SK-N-SH treated with all-trans-retinoic acid at 6 μM for 48 hours (cell line): ENCODE results near the gene SQSTM1.

Source experiments
- ATAC-seq: fragments of 200-7000 bp; cut with Tn5 transposase; 3 replicates; pipeline ENCODE4 v1.9.1; 2020; ENCODE audit warnings: mild to moderate bottlenecking, moderate library complexity
- ARNTL ChIP-seq: fragments of 450-650 bp; formaldehyde crosslinking; IDR thresholded peaks from 2 replicates; pipeline ENCODE4 v1.5.0; 2020; ENCODE audit warnings: low read depth, mild to moderate bottlenecking, moderate library complexity, borderline replicate concordance
- BACH2 ChIP-seq: fragments of 250-450 bp; sonication (Bioruptor Pico); IDR thresholded peaks from 2 replicates; pipeline ENCODE4 v1.9.0; 2021; ENCODE audit warnings: mild to moderate bottlenecking, borderline replicate concordance
- CSDC2 ChIP-seq: fragments of 250-450 bp; sonication (Bioruptor Pico); IDR thresholded peaks from 2 replicates; pipeline ENCODE4 v1.5.0; 2020; ENCODE audit warnings: mild to moderate bottlenecking, moderate library complexity
- ESRRG ChIP-seq: fragments of 250-450 bp; sonication (Bioruptor Pico); IDR thresholded peaks from 2 replicates; pipeline ENCODE4 v1.6.1; 2021; ENCODE audit warnings: mild to moderate bottlenecking
- GLIS3 ChIP-seq: fragments of 250-450 bp; sonication (Bioruptor Pico); IDR thresholded peaks from 2 replicates; pipeline ENCODE4 v1.5.0; 2020; ENCODE audit warnings: mild to moderate bottlenecking, moderate library complexity
- ISL1 ChIP-seq: fragments of 250-450 bp; sonication (Bioruptor Pico); IDR thresholded peaks from 2 replicates; pipeline ENCODE4 v2.1.2; 2022; ENCODE audit warnings: mild to moderate bottlenecking, moderate library complexity
- OSR1 ChIP-seq: fragments of 250-450 bp; sonication (Bioruptor Pico); IDR thresholded peaks from 2 replicates; pipeline ENCODE4 v1.8.0; 2022; ENCODE audit warnings: moderate library complexity, mild to moderate bottlenecking, inconsistent platforms
- PATZ1 ChIP-seq: fragments of 250-450 bp; sonication (Bioruptor Pico); IDR thresholded peaks from 2 replicates; pipeline ENCODE4 v1.8.0; 2020; ENCODE audit warnings: mild to moderate bottlenecking, moderate library complexity, borderline replicate concordance
- POU6F1 ChIP-seq: fragments of 250-450 bp; sonication (Bioruptor Pico); IDR thresholded peaks from 2 replicates; pipeline ENCODE4 v1.8.0; 2021; ENCODE audit warnings: low read depth, mild to moderate bottlenecking, moderate library complexity, borderline replicate concordance
- PPARA ChIP-seq: fragments of 250-450 bp; sonication (Bioruptor Pico); IDR thresholded peaks from 2 replicates; pipeline ENCODE4 v1.5.0; 2020; ENCODE audit warnings: mild to moderate bottlenecking, borderline replicate concordance
- RARB ChIP-seq: fragments of 250-450 bp; sonication (Bioruptor Pico); IDR thresholded peaks from 2 replicates; pipeline ENCODE4 v1.8.0; 2021; ENCODE audit warnings: mild to moderate bottlenecking, moderate library complexity
- SNAI2 ChIP-seq: fragments of 250-450 bp; sonication (Bioruptor Pico); IDR thresholded peaks from 2 replicates; pipeline ENCODE4 v1.5.0; 2020; ENCODE audit warnings: mild to moderate bottlenecking, moderate library complexity
- TOX ChIP-seq: fragments of 250-450 bp; sonication (Bioruptor Pico); IDR thresholded peaks from 2 replicates; pipeline ENCODE4 v1.8.0; 2021; ENCODE audit warnings: mild to moderate bottlenecking, moderate library complexity, borderline replicate concordance
- TSHZ2 ChIP-seq: fragments of 250-450 bp; sonication (Bioruptor Pico); IDR thresholded peaks from 2 replicates; pipeline ENCODE4 v1.5.0; 2020; ENCODE audit warnings: mild to moderate bottlenecking, moderate library complexity
- ZC3H10 ChIP-seq: fragments of 250-450 bp; sonication (Bioruptor Pico); IDR thresholded peaks from 2 replicates; pipeline ENCODE4 v1.5.1; 2021; ENCODE audit warnings: mild to moderate bottlenecking, moderate library complexity
- ZFP3 ChIP-seq: fragments of 250-450 bp; sonication (Bioruptor Pico); IDR thresholded peaks from 2 replicates; pipeline ENCODE4 v1.5.0; 2020; ENCODE audit warnings: mild to moderate bottlenecking, moderate library complexity
- ZFP30 ChIP-seq: fragments of 450-650 bp; formaldehyde crosslinking; IDR thresholded peaks from 2 replicates; pipeline ENCODE4 v1.5.0; 2022; ENCODE audit warnings: mild to moderate bottlenecking, moderate library complexity
- ZNF565 ChIP-seq: fragments of 450-650 bp; formaldehyde crosslinking; conservative IDR thresholded peaks from 2 replicates; pipeline ENCODE4 v1.5.0; 2020; ENCODE audit warnings: low read depth, mild to moderate bottlenecking, moderate library complexity
- ZNF8 ChIP-seq: fragments of 450-650 bp; formaldehyde crosslinking; IDR thresholded peaks from 2 replicates; pipeline ENCODE4 v1.5.0; 2020; ENCODE audit warnings: mild to moderate bottlenecking, moderate library complexity
- TF ChIP-seq, protein P1 (sequence below): fragments of 250-450 bp; sonication (Bioruptor Pico); IDR thresholded peaks from 2 replicates; pipeline ENCODE4 v1.5.1; 2020; ENCODE audit warnings: low read depth, mild to moderate bottlenecking, moderate library complexity

The SQSTM1 gene

DNA sequence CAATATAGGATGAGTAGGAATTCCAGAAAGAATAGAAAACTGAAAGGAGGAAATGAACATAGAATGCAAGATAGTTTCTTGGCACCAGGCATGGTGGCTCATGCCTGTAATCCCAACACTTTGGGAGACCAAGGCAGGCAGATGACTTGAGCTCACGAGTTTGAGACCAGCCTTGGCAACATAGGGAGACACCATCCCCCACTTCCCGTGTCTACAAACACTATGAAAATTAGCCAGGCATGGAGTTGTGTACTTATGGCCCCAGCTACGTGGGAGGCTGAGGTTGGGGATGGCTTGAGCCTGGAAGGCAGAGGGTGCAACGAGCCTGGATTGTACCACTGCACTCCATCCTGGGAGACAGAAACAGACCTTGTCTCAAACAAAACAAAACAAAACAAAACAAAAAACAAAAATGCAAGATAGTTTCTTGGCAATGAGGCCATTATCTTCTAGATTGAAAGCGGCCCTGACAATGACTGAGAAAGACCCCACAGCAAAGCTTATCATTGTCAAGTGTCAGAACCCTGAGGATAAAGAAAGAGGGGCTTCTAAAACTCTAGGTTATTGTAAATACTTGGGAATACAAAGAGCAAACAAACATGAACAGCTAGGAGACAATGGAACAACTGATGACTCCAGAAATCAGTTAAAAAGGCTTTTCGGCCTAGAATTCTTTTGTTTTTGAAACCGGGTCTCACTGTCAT lies 9.2 kb downstream of the SQSTM1 start:
- ATAC-seq = no peak
- TF ChIP-seq TOX (CRISPR knock-in tag) (no peak), SNAI2 (CRISPR knock-in tag) (no peak), ZC3H10 (CRISPR knock-in tag) (no peak), CSDC2 (CRISPR knock-in tag) (no peak), ZFP3 (no peak), GLIS3 (CRISPR knock-in tag) (no peak), ZFP30 (CRISPR knock-in tag) (no peak), OSR1 (CRISPR knock-in tag) (no peak), ISL1 (CRISPR knock-in tag) (no peak), PATZ1 (CRISPR knock-in tag) (no peak), RARB (no peak)
- TF ChIP-seq, protein P1, sequence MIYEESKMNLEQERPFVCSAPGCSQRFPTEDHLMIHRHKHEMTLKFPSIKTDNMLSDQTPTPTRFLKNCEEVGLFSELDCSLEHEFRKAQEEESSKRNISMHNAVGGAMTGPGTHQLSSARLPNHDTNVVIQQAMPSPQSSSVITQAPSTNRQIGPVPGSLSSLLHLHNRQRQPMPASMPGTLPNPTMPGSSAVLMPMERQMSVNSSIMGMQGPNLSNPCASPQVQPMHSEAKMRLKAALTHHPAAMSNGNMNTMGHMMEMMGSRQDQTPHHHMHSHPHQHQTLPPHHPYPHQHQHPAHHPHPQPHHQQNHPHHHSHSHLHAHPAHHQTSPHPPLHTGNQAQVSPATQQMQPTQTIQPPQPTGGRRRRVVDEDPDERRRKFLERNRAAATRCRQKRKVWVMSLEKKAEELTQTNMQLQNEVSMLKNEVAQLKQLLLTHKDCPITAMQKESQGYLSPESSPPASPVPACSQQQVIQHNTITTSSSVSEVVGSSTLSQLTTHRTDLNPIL (CRISPR knock-in tag) = no peak

DNA sequence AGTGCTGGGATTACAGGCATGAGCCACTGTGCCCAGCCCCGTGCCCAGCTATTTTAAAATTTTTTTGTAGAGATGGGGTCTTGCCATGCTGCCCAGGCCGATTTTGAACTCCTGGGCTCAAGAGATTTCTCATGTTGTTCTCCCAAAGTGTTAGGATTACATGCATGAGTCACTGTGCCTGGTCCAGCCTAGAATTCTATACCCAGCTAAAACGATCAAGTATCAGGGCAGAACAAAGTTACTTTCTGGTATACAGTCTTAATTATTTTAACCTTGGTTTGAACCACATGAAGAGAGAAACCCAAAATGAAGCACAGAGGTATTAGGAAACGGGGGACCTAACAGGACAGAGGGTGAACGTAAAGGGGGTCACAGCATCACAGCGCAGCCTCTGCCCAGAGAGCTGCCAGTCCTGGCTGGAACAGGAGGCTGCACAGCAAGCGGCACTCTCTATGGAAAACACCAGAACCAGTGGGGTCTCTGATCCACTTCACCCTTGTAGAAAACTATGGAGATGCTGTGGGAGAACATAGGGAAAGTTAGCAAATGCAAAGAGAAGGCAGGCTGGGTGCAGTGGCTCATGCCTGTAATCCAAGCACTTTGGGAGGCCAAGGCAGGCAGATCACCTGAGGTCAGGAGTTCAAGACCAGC lies 10.2 kb downstream of the SQSTM1 start:
- no peak for TF ChIP-seq ESRRG (CRISPR knock-in tag)
- no peak for TF ChIP-seq RARB
- TF ChIP-seq CSDC2 (CRISPR knock-in tag) = no peak
- TF ChIP-seq ZFP30 (CRISPR knock-in tag) = no peak
- TF ChIP-seq BACH2 (CRISPR knock-in tag) = no peak
- no peak for TF ChIP-seq ZNF8 (CRISPR knock-in tag)
- no peak for TF ChIP-seq ARNTL (CRISPR knock-in tag)
- TF ChIP-seq POU6F1 (CRISPR knock-in tag) = no peak
- TF ChIP-seq, protein P1 (CRISPR knock-in tag) = no peak
- TF ChIP-seq PPARA (CRISPR knock-in tag) = no peak
- no peak for TF ChIP-seq ZFP3
- TF ChIP-seq TSHZ2 (CRISPR knock-in tag) = no peak
- TF ChIP-seq OSR1 (CRISPR knock-in tag) = no peak
- no peak for TF ChIP-seq TOX (CRISPR knock-in tag)
- no peak for TF ChIP-seq ZNF565 (CRISPR knock-in tag)
- ATAC-seq = no peak
